Fibroblast of lung (primary cell): Measurements from ENCODE around the gene ACAD10. TPM values are rescaled to one million over a fixed set of nuclear protein-coding genes. Genes with fewer than 3 reads are reported as not detected.

Experiments
- DNase-seq, 2 donors: peaks; one replicate each; pipeline versions ENCODE4 v3.0.0 to v3.0.0-alpha.2; 2010; ENCODE audit warnings: low read depth in 2 of 2
- H2AFZ ChIP-seq: 2 replicates; pipeline ENCODE4 v1.5.1; 2012; ENCODE audit warnings: low read length, control low read depth, inconsistent platforms
- H3K27ac ChIP-seq: 2 replicates; pipeline ENCODE4 v1.5.1; 2011; ENCODE audit warnings: low read length, control low read depth; ENCODE audit not compliant: insufficient read depth
- H3K27me3 ChIP-seq: 2 replicates; pipeline ENCODE4 v1.5.1; 2011; ENCODE audit warnings: mild to moderate bottlenecking, low read length; ENCODE audit not compliant: control insufficient read depth, insufficient read depth
- H3K36me3 ChIP-seq: 2 replicates; pipeline ENCODE4 v1.5.1; 2011; ENCODE audit warnings: low read length; ENCODE audit not compliant: control insufficient read depth, insufficient read depth
- H3K4me1 ChIP-seq: 2 replicates; pipeline ENCODE4 v1.5.1; 2011; ENCODE audit warnings: low read length; ENCODE audit not compliant: control insufficient read depth, insufficient read depth; ENCODE audit errors: extremely low read depth
- H3K4me2 ChIP-seq: 2 replicates; pipeline ENCODE4 v1.5.1; 2011; ENCODE audit warnings: low read length, control low read depth; ENCODE audit not compliant: insufficient read depth; ENCODE audit errors: extremely low read depth
- H3K4me3 ChIP-seq, 4 experiments: fragments of 200-600 bp in 1 of 4; sonication (generic) in 1 of 4; replicated peaks in 1 of 4; 2 replicates each; pipeline ENCODE4 v1.5.1; 2011 to 2016; ENCODE audit warnings: low read length in 4 of 4, low read depth in 3 of 4, mild to moderate bottlenecking in 3 of 4, control low read depth in 2 of 4, inconsistent platforms in 1 of 4, mixed read lengths in 1 of 4; ENCODE audit not compliant: insufficient read depth in 1 of 4; ENCODE audit errors: control extremely low read depth in 1 of 4
- H3K79me2 ChIP-seq: 2 replicates; pipeline ENCODE4 v1.5.1; 2012; ENCODE audit warnings: mild to moderate bottlenecking, low read length, inconsistent platforms; ENCODE audit not compliant: control insufficient read depth, insufficient read depth
- H3K9ac ChIP-seq: 2 replicates; pipeline ENCODE4 v1.5.1; 2011; ENCODE audit warnings: mild to moderate bottlenecking, low read length, control low read depth; ENCODE audit not compliant: insufficient read depth
- H3K9me3 ChIP-seq: 2 replicates; pipeline ENCODE4 v1.5.1; 2012; ENCODE audit warnings: low read depth, low read length; ENCODE audit not compliant: control insufficient read depth, insufficient read depth
- H4K20me1 ChIP-seq: 2 replicates; pipeline ENCODE4 v1.5.1; 2011; ENCODE audit warnings: low read length; ENCODE audit not compliant: control insufficient read depth, insufficient read depth; ENCODE audit errors: extremely low read depth
- EZH2 ChIP-seq: IDR thresholded peaks from 2 replicates; pipeline ENCODE4 v1.5.1; 2012; ENCODE audit warnings: low read length, control low read depth, mild to moderate bottlenecking; ENCODE audit errors: missing control alignments
- polyA plus RNA-seq, 2 donors: library from polyadenylated mRNA; depleted of rRNA in 1 of 2; stranded (reverse) in 1 of 2; unstranded in 1 of 2; fragments of >200 nt; gene quantifications; 2 replicates each; pipeline ENCODE4 v1.2.1, GENCODE V29; 2011 to 2012; ENCODE audit warnings: missing spikeins in 1 of 2
- total RNA-seq: library from RNA; depleted of rRNA; stranded (reverse); fragments of >200 nt; gene quantifications from 2 replicates; pipeline ENCODE4 v1.2.1, GENCODE V29; 2014
- TF ChIP-seq, protein P1 (sequence below), 2 donors: IDR thresholded peaks in 1 of 2; conservative IDR thresholded peaks in 1 of 2; 1 replicate in 1 of 2; 2 replicates in 1 of 2; pipeline ENCODE4 v1.5.1; 2011 to 2012; ENCODE audit warnings: low read length in 2 of 2, control low read depth in 1 of 2, inconsistent platforms in 1 of 2, low read depth in 1 of 2, mild to moderate bottlenecking in 1 of 2

Gene ACAD10
- total and polyA plus RNA-seq, 2 donors (not counting 1 experiment from before 2014, with no cell fraction given), result 11.2 to 19.8 TPM

- Histone ChIP-seq H3K9me3 (no peaks in the 10 kb centered on the region), H2AFZ (no peak overlapping the region), H3K4me2 (no peak overlapping the region), H3K27me3 (no peaks in the 10 kb centered on the region), H3K79me2 (no peaks in the 10 kb centered on the region), H3K4me1 (peaks cover 3% of the 10 kb centered on the region), H4K20me1 (no peaks in the 10 kb centered on the region), H3K9ac (no peak overlapping the region), H3K4me3 (no peak overlapping the region), H3K27ac (no peak overlapping the region), H3K36me3 (peaks cover 2% of the 10 kb centered on the region)
- no peak for DNase-seq
- no peak for TF ChIP-seq EZH2
- TF ChIP-seq, protein P1, sequence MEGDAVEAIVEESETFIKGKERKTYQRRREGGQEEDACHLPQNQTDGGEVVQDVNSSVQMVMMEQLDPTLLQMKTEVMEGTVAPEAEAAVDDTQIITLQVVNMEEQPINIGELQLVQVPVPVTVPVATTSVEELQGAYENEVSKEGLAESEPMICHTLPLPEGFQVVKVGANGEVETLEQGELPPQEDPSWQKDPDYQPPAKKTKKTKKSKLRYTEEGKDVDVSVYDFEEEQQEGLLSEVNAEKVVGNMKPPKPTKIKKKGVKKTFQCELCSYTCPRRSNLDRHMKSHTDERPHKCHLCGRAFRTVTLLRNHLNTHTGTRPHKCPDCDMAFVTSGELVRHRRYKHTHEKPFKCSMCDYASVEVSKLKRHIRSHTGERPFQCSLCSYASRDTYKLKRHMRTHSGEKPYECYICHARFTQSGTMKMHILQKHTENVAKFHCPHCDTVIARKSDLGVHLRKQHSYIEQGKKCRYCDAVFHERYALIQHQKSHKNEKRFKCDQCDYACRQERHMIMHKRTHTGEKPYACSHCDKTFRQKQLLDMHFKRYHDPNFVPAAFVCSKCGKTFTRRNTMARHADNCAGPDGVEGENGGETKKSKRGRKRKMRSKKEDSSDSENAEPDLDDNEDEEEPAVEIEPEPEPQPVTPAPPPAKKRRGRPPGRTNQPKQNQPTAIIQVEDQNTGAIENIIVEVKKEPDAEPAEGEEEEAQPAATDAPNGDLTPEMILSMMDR (conservative IDR thresholded peaks at IDR 0.05 in 1 of 2, IDR thresholded peaks at IDR 0.05 in 1 of 2; ENCODE audit: low read depth in 1 of 2, low read length in 2 of 2), result no peak
These were observed 73.4 kb downstream of the ACAD10 start for GRCh38 chr12:111759271-111759670.

- H3K4me1 ChIP-seq, result peaks cover 3% of the 10 kb centered on the region
- no peak overlapping the region for H3K9ac ChIP-seq
- no peak overlapping the region for H2AFZ ChIP-seq
- no peaks in the 10 kb centered on the region for H3K36me3 ChIP-seq
- TF ChIP-seq, protein P1 (conservative IDR thresholded peaks at IDR 0.05 in 1 of 2, IDR thresholded peaks at IDR 0.05 in 1 of 2; ENCODE audit: low read depth in 1 of 2, low read length in 2 of 2), result no peak
- TF ChIP-seq EZH2, result no peak
- no peak for DNase-seq
- no peak overlapping the region for H3K27ac ChIP-seq
- H3K4me2 ChIP-seq, result no peak overlapping the region
- no peak overlapping the region for H3K4me3 ChIP-seq
- no peaks in the 10 kb centered on the region for H3K79me2 ChIP-seq
- no peaks in the 10 kb centered on the region for H3K27me3 ChIP-seq
- H4K20me1 ChIP-seq, result no peaks in the 10 kb centered on the region
- H3K9me3 ChIP-seq, result no peaks in the 10 kb centered on the region
These were observed 74.1 kb downstream of the ACAD10 start for GRCh38 chr12:111759991-111760390.

- no peak overlapping the region for H3K4me2 ChIP-seq
- no peak for TF ChIP-seq EZH2
- TF ChIP-seq, protein P1 (conservative IDR thresholded peaks at IDR 0.05 in 1 of 2, IDR thresholded peaks at IDR 0.05 in 1 of 2; ENCODE audit: low read depth in 1 of 2, low read length in 2 of 2), result no peak
These were observed 75.2 kb downstream of the ACAD10 start for GRCh38 chr12:111761099-111761498.

More at GRCh38 chr12:111761099-111761498, 75.2 kb downstream of the ACAD10 start:
- H4K20me1 ChIP-seq, result no peaks in the 10 kb centered on the region
- H3K27me3 ChIP-seq, result no peaks in the 10 kb centered on the region
- DNase-seq, result no peak
- no peaks in the 10 kb centered on the region for H3K36me3 ChIP-seq
- H3K9me3 ChIP-seq, result no peaks in the 10 kb centered on the region
- peaks cover 3% of the 10 kb centered on the region for H3K4me1 ChIP-seq
- H3K27ac ChIP-seq, result no peak overlapping the region
- no peak overlapping the region for H2AFZ ChIP-seq
- H3K79me2 ChIP-seq, result no peaks in the 10 kb centered on the region
- H3K9ac ChIP-seq, result no peak overlapping the region
- H3K4me3 ChIP-seq, result no peak overlapping the region
